ENCODE measurements around the gene SFXN1.
"Not testable (repeated sequence)": the region's sequence is repeated elsewhere in the genome, so short reads cannot be mapped to it uniquely, and the experiment has no call there.

- not testable (repeated sequence) for TF ChIP-seq POLR2A (IDR thresholded peaks at IDR 0.05; ENCODE audit: low read depth, low read length); TAF1 (IDR thresholded peaks at IDR 0.05; ENCODE audit: borderline replicate concordance, low read depth, low read length)
These were observed 32.0 kb upstream of the SFXN1 start for GRCh38 chr5:175446378-175446777.

Measured in GM12892 (cell line).